ENCODE data around the gene MBOAT1.

Gene MBOAT1

DNA sequence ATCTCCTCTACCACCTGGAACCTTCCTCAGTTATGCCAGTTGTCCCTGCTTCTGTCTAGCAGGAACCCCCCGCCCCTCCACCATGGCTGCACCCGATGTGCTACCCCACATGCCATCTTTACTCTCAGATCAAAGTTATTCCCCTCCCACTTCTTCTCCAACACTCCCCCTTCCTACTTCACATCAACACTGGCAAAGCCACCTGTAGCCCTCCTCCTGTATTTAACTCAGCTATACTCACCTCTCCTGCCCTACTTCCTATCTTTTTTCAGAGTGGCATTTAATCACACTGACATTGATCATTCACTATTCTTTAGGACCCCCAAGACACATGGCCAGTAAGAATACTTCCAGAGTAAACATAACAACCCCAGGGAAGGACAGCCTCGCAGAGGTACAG, 84.3 kb downstream of the MBOAT1 start:
- no peak for DNase-seq

DNA sequence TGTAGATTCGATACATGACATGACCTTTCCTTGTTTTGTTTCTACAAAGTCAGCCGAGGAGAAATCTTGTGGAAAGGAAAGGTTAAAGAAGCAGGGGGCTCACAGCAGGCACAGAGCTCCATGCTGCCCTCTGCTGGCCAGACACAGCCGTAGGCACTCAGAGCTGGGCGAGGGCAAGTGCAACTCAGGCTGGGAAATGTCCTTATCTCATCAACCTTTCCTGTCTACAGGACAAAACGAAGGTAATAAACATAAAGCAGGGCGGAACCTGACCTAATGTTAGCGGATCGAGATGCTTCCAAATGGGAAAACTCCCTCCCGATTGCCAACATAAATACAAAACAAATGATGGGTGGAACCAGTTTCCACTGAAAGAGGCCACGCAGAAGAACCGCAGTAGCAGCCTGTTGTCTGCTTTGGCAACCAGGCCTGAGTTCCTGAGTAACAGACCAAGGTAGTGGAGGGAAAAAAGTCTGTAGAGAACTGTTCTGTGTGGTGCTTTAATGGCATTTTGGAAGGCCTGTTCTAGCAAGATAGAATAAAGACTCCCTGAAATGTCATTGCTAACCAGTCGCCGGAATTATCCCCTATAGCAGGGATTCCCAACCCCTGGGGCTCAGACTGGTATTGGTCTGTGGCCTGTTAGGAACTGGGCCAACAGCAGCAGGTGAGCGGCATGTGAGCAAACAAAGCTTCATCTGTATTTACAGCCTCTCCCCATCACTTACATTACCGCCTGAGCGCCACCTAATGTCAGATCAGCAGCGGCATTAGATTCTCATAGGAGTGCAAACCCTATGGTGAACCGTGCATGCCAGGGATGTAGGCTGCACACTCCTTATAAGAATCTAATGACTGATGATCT, 85.2 kb downstream of the MBOAT1 start:
- DNase-seq = peak; percentile 9

DNA sequence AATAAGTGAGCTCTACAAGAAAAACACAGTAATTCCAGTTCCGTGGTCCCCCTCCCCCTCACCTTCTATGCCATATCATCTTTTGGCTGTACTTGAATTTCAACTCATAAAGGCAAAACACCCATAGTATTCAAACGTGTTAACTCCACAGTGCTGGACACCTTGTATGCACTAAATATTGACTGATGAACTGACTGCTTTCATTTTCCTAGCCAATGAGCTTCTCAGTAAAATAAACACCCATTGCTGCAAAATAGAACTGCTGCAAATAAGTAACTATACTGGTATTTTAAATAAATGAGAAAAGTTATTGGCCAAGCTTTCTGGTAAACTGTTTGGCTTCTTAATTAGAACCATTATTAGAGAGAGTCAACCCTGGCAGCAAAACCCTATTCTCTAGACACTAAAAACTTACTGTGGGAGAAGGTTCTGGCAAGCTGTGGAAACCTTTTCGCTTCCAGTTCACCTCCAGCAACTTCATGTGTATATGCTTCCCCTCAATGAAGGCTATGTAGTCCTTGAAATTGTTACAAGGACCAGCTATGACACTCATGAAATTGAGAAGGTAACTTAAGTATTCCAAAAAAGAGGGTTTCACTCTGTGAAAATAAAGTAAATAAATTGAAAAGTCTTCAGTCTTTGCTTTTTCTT, 86.0 kb downstream of the MBOAT1 start:
- DNase-seq = no peak

DNA sequence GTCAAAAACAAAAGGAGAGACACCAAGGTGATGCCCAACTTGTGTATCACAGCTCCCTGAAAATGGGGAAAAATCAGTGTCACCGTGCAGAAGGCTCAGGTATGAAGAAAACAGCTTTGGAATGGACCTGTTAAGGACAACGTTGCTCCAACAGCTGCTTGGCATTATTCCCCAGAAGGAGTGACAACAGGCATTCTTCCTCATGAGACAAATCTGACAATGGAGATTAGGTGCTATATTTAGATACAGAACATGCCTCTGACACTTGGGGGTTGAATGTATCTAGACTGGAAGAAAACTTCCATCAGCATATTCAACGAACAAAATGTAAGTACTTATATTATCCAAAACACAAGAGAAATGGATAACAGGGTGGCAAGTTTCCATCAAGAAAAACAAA, 87.7 kb downstream of the MBOAT1 start:
- DNase-seq = no peak

DNA sequence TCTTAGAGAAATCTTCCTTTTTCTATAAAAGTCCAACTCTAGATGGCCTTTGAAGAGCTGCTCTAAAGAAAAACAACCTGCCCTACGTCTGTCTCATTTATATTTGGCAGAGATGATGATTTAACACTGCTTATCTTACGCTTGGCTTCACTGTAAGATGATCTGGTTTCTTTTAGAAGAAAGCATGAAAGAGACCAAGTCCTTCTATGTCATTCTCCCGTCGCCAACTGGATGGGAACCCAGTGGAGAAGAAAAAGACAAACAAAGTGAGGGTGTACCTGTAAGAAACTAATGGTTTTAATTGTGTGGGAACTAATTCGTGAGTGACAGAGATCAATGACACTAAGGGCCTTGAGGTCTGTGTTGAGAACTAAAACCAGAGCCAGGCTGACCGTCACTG, 92.8 kb downstream of the MBOAT1 start:
- DNase-seq = no peak

DNA sequence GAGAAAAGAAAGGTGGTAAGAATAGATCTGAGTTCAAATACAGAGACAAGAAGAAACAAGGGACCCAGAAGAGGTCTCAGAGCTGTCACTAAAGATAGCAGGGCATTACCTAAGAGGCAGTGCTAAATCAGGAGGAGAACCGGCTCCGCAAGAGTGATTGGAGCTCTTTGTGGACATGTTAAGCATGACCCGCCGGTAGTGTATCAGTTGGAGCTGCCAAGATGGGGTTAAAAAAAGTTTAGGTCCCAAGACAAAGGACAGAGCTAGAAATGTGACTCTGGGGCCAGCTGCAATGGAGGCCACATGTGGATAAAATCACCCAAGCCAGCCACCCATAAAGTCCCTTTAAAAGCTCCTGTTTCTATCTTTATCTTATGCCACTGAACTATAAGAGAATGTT, 93.4 kb downstream of the MBOAT1 start:
- DNase-seq = no peak

DNA sequence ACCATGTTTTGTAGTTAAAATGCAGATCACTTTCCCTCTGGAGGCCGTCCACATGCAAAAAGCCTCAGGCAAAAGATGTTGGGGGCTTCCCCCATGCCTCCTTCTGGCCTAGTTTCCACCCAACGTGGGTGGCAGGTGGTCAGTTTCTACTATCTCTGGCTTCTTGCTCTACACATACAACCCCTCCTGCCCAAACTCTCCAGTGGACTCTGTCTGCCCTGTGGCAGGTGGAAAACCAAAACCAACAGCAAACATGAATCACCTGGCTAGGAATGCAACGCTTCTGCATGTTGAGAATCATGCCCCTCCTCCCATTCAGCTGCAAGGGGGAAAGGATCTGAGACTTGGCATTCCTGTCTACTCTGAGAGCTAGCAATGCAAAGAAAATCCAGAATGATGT, 94.8 kb downstream of the MBOAT1 start:
- DNase-seq = no peak

DNA sequence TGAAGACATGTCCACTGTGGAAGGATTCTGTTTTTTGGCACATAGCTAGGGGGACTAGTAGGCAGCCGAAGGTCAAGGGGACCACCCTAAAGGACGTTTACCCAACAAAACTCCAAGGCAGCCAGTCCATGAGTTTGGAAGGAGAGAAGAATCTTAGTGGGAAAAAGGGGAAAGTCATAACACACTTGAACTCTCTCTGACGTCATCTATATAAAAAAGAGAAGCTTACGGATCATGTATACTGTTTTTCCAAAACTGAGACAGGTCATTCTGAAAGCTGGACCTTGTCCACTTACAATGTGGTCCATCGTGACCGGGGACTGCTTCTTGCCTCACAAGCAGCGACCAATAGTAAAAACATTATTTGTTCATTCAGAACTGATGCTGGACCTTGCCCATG, 95.5 kb downstream of the MBOAT1 start:
- DNase-seq = no peak

DNA sequence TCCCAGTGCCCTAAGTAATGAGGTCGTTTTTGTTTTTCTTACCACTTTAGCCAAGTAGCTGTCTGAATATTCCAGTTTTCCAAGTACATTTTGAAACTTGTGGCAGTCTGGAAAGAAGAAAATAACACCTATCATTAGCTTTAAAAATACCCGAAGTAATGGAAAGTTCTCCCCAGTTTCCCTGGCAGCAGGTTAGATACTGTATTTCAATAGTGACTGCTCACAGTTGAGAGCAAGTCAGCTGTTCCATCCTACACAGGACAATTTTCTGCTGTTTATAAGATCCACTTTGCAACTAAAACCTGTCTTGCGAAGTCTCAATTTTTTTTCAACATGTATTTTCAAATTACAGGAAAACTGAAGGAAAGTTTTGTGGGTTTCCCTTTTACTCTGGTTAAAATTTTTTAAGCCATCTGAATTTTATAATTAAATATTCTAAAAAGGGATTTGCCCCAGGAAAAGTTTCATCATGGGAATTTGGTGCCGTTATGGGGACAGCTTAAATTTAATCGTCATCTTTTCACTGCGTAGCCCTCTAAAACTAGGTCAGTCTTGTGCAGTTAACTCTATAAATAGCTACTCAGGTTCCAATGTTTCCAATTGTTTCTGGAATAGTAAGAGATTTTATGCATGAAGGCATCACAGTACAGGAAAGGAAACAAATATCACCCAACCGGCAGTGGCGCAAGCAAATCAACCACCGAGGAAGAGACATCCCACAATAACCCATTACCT, 96.9 kb downstream of the MBOAT1 start:
- DNase-seq = no peak

DNA sequence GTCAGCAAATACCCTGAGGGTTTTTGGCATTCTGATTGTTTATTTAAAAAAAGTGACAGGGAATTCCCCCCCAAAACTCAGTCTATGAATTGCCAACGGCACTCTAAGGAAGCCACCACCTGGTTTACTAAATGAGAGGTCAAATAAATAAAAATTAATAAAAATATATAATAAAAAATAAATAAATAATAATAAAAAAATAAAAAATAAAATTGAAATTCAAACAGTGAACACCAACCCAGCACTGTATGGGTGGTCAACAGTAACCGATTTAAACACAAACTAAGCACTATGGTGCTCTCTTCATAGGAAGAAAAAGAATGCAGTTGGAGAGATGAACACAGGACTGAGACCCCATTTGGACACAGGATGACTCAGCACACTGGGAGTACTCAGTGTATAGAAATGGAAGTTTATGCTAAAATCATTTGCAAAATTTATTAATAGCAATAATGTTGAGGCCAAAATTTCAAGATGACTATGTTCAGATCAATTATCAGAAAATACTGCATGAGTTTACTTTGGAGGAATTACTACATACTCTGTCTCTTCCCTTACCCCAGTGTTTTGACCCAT, 98.5 kb downstream of the MBOAT1 start:
- no peak for DNase-seq

DNA sequence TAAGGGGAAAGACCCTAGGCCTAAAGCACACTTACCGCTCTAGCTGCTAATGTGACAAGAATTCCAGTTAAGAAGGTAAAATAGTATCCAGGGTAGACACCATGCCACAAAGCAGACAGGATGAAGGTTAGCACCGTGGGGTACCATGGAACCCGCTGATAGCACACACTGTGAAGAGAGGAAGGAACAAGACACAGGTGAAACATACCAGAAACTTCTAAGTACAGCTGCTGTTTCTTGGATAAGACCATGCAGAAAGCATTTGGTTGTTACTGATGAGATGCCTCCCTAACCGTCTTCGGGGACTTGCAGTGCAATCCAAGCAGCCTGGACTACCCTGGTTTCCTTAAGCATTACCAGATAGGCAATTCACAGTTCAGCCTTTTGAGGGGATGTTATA, 99.4 kb downstream of the MBOAT1 start:
- no peak for DNase-seq

DNA sequence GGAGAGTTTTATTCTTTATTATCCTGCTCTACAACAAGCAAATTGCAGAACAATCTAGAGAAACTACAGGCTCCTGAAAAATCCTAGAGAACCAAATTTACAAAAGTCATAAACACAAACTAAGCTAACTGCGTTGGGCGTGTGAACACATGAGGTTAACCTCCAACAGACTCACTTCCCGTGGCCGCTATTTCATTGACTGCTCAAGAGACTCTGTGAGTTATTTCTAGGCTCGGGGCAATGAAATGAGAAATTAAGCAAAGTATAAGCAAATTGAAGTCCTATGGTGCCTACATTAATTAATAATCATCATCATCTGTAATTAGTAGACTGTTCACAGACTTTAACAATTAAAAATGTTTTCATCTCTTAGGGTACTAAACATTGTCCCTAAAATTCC, 100.0 kb downstream of the MBOAT1 start:
- no peak for DNase-seq

DNA sequence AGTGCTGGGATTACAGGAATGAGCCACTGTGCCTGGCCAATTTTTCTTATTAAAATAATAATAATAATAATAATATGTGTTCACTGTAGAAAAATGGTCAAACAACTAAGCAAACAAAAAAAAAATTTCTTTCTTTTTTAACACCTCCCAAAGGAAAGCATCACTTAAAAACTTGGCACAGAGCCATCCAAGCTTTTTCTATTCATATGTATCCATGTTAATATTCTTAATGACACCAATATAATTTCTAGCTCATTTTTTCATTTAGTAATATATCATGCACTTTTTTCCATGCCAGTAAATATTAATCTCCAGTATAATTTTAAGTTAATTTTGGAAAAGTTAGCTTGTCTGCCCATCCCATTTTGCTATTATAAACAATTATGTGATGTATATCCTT, 101.8 kb downstream of the MBOAT1 start:
- DNase-seq = no peak

DNA sequence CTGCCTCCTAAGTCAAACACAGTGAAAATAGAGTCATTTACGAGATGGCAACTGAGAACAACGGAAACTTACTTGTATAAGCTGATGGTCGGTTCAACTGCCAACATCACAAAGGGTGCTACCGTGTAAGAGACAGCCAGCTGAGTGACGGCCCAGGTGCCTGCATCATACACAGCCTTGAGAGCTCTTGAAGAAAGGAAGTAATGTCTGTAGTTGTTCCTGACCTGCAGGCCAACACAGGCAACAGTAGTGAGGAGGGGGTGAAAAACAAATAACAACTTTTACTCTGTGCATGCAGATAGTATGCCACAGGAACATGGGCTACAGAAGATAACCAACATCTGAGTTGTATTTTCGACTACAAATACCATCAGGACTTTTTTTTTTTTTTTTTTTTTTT, 102.7 kb downstream of the MBOAT1 start:
- no peak for DNase-seq

DNA sequence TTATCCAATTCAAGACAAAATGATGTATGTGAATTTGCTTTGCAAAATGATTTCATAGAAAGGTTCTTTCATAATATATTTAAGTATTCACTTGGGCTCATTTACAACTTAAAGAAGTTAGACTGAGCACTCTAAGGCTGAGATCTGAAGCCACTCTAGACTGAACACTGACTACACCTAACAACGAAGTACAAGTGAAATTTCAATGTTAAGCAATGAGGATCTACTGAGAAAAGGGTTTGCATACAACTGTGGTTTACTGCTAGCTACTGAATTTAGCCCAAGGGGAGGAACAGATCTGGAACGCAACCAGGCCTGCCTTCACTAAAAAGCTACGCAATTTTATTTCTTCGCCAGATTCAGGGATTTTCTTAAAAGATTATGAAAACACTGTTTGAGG, 106.4 kb downstream of the MBOAT1 start:
- DNase-seq = no peak

DNA sequence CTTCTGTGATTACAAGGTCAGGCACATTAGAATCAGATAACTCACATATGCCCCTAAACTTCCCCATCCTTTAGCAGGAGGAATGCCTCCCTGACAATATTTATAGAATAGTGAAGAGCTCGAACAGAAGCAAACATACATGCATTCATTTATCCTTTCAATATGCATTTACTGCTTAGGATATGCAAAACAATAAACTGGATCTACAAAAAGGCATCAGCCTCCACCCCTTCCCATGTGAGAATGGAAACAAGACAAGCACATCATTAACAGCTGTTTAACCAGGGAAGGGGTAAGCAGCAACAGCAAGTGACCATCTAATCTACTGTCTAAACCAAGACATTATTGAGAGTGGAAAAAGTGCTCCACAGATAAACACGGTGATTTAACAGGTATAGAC, 107.6 kb downstream of the MBOAT1 start:
- no peak for DNase-seq

DNA sequence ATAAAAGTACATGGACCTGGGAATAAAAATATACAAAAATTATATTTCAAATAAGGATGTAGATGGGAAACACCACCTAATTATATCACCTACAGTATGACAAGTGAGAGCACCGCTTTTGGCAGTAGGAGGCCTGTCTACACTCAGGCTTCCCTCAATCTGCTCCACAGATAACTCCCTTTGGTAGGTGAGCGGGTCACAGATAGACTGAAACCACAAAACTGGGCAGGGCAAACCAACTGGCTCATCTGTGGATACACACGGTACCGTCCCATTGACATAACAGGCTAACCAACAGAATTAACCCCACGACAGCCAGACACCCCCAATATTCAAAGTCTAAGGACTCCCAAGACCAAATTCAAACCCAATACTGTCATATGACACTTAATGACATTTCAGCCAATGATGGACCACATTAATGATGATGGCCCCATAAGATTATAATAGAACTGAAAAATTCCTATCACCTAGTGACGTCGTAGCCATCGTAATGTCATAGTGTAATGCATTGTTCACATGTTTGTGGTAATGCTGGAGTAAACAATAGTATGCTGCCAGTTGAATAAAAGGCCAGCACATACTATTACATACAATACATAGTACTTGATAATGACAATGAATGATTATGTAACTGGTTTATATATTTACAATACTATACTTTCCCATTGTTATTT, 109.7 kb downstream of the MBOAT1 start:
- DNase-seq = no peak

DNA sequence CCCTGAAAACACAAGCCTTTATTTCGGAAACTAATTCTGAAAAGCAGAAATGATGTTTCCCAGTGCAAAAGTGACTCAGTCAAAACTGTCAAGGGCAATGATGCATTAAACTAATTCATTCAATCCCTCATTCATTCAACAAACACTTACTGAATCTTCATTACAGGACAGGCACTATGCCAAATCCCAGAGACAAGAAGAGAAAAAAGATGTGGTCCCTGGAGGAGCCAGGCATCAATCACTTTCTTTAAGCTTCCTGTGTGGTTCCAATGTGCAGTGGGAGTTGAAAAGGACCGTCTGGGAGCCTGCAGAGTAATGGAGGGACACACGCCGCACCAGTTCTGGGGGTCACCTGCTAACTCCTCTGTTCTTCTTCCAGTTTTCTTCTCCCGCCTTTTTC, 113.1 kb downstream of the MBOAT1 start:
- DNase-seq = no peak

DNA sequence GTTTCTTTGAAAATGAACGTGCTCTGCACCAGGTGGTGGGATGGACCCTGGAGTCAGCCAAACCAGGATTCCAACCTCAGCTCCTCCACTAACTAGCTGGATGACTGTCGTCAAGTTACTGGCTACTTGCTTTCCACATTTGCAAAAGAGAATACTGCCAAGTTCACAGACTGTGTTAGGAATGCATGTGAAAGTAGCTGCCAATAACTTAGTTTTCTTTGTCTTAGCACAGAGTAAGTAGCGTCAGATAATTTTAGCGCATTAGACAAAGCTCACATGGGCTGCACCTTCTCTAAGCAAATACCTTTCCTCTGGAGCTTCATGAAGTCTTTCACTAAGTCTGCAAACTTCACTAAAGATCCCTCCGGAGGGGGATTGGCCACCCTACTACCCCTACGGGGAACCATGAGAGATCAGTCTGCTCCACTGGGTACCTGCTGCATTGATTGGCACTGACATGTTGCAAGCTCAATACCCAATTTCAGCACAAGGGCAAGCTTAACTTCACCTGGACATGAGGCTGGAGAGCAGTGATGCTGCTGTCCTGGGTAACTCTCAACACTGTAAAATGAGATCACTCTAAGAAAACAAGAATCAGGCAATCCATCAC, 113.9 kb downstream of the MBOAT1 start:
- no peak for DNase-seq

DNA sequence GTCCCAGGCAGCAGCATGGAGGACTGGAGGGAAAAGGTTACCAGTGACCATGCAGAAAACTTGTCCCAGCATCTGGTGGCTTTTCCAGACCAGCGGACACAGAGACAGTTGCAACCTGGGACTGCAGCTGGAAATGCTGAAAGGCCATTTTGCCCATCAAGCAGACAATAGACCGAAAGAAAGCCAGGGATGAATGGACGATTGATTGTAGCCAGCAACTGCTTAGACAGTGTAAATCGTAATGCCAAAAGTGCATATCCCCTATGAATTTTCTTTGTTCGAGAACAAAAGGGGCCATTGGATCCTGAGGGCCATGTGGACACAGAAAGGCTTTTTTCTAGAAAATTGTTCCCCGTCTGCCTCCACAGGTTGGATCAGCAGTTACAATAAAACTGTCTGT, 115.7 kb downstream of the MBOAT1 start:
- no peak for DNase-seq

DNA sequence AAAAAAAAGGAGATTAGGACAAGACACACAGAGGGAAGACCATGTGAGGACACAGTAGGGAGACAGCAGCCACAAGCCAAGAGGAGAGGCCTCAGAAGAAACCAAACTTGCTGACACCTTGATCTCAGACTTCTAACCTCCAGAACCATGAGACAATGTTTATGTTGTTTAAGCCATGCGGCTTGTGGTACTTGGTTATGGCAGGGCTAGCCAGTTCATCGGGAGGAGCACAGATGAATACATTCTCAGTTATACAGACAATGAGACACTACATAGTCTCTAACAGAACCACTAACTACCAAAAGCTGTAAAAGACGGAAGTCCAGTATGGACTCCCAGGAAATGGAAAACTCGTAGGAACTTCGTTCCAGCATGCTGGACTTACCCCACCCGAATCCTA, 116.8 kb downstream of the MBOAT1 start:
- no peak for DNase-seq

DNA sequence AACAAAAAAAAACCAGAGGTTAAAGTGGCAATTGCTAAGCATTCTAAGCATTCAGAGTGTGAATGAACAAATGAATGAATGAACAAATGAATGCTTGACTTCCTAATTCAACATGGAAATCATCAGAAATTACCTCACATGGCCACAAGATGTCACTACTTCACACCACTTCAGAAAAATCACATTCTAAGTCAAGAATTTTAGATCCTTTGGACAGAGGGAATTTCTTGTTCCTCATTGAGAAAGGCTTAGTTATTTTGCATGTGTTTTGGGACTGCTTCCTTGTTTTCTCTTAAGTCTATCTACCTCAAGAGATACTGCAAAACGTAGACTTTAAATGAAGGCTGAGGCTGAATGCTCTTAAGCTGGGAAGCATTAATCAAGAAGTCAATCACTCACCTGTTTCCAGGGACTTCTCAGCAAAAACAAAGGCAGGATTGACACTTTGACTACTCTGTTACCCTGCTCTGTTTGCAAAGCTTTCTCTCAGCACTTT, 120.2 kb downstream of the MBOAT1 start:
- DNase-seq = peak; percentile 7
